HepG2 (cell line): ENCODE results near the gene DENND2A.

Experiments
- BHLHE40 ChIP-seq: IDR thresholded peaks from 2 replicates; pipeline ENCODE4 v1.6.1; 2011; ENCODE audit warnings: low read length, improper control_type of control experiment
- BRD4 ChIP-seq: sonication (generic); formaldehyde crosslinking; IDR thresholded peaks from 2 replicates; pipeline ENCODE4 v1.4.0; 2020; ENCODE audit warnings: missing genetic modification reagents
- POLR2A ChIP-seq, 2 experiments: IDR thresholded peaks; 2 replicates each; pipeline ENCODE4 v1.6.1; 2011; ENCODE audit warnings: low read depth in 2 of 2, low read length in 2 of 2, mild to moderate bottlenecking in 1 of 2, moderate library complexity in 1 of 2; ENCODE audit not compliant: insufficient read depth in 1 of 2
- POLR2AphosphoS5 ChIP-seq: IDR thresholded peaks from 2 replicates; pipeline ENCODE4 v1.6.1; 2012; ENCODE audit warnings: low read depth, low read length
- ZNF720 ChIP-seq: sonication (generic); formaldehyde crosslinking; IDR thresholded peaks from 2 replicates; pipeline ENCODE4 v1.4.0; 2020; ENCODE audit warnings: missing genetic modification reagents
- ZNF761 ChIP-seq: sonication (generic); formaldehyde crosslinking; conservative IDR thresholded peaks from 2 replicates; pipeline ENCODE4 v1.4.0; 2020; ENCODE audit warnings: mild to moderate bottlenecking, missing genetic modification reagents
- TF ChIP-seq, protein P1 (sequence below): sonication (generic); formaldehyde crosslinking; IDR thresholded peaks from 2 replicates; pipeline ENCODE4 v1.5.0; 2020; ENCODE audit warnings: mild to moderate bottlenecking, missing genetic modification reagents, moderate library complexity
- TF ChIP-seq, protein P2 (sequence below): sonication (generic); formaldehyde crosslinking; IDR thresholded peaks from 2 replicates; pipeline ENCODE4 v1.4.0; 2020; ENCODE audit warnings: missing genetic modification reagents

DNA sequence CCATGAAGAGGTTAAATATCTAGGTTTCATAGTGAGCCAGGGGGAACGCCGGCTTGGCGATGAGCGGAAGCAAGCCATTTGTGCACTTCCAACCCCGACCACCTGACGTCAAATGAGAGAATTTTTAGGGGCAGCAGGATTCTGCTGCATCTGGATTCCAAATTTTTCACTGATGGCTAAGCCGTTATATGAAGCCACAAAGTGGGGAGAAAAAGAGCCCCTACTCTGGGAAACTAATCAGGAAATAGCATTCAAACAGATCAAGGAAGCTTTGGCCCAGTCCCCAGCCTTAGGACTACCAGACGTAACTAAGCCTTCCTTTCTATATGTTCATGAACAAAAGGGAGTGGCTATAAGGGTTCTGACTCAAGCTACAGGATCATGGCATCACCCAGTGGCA, 19.2 kb upstream of the DENND2A start:
- TF ChIP-seq ZNF761 (CRISPR knock-in tag), result no peak
- no peak for TF ChIP-seq BHLHE40
- no peak for TF ChIP-seq POLR2AphosphoS5
- TF ChIP-seq, protein P1, sequence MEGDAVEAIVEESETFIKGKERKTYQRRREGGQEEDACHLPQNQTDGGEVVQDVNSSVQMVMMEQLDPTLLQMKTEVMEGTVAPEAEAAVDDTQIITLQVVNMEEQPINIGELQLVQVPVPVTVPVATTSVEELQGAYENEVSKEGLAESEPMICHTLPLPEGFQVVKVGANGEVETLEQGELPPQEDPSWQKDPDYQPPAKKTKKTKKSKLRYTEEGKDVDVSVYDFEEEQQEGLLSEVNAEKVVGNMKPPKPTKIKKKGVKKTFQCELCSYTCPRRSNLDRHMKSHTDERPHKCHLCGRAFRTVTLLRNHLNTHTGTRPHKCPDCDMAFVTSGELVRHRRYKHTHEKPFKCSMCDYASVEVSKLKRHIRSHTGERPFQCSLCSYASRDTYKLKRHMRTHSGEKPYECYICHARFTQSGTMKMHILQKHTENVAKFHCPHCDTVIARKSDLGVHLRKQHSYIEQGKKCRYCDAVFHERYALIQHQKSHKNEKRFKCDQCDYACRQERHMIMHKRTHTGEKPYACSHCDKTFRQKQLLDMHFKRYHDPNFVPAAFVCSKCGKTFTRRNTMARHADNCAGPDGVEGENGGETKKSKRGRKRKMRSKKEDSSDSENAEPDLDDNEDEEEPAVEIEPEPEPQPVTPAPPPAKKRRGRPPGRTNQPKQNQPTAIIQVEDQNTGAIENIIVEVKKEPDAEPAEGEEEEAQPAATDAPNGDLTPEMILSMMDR (CRISPR knock-in tag), result no peak
- TF ChIP-seq ZNF720 (CRISPR knock-in tag), result no peak
- no peak for TF ChIP-seq POLR2A (IDR thresholded peaks at IDR 0.05; ENCODE audit: insufficient read depth in 1 of 2, low read depth in 2 of 2, low read length in 2 of 2)
- TF ChIP-seq, protein P2, sequence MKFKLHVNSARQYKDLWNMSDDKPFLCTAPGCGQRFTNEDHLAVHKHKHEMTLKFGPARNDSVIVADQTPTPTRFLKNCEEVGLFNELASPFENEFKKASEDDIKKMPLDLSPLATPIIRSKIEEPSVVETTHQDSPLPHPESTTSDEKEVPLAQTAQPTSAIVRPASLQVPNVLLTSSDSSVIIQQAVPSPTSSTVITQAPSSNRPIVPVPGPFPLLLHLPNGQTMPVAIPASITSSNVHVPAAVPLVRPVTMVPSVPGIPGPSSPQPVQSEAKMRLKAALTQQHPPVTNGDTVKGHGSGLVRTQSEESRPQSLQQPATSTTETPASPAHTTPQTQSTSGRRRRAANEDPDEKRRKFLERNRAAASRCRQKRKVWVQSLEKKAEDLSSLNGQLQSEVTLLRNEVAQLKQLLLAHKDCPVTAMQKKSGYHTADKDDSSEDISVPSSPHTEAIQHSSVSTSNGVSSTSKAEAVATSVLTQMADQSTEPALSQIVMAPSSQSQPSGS (CRISPR knock-in tag), result no peak
- no peak for TF ChIP-seq BRD4 (CRISPR knock-in tag)
